Measurements from ENCODE around the gene CCDC30.

GRCh38 chr1:42692911-42693310 is 229.8 kb downstream of the CCDC30 start:
- TF ChIP-seq GATA2 (IDR thresholded peaks at IDR 0.05; ENCODE audit: low read depth, low read length), result no peak
- no peak for TF ChIP-seq GATA3 (IDR thresholded peaks at IDR 0.05; ENCODE audit: low read depth, low read length)

All from SH-SY5Y (cell line).